Measurements from ENCODE around the gene TMEM237.

The TMEM237 gene

DNA sequence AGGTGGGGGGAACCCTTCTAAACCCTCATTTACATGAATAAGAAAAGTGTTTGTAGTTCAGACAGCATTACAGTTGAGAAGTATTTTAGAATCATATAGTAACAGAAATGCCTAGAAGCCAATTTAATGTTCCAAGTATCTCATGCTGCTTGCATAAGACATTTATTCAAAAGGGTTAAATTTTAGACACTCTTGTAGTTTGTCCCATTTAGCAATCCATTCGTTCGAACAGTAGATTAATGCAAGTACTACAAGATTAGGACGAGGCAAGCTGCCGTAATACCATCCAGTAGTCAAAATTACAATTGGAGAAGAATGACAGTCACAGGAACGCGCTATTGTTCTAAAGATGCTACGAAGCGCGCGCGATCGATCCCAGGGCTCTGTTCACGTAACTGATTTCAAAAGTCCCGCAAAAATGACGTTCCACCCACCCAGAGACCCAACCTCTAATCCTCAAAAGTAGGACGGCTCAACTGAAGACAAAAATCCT lies 1.2 kb downstream of the TMEM237 start:
- no peak for DNase-seq (ENCODE audit: low read depth)

DNA sequence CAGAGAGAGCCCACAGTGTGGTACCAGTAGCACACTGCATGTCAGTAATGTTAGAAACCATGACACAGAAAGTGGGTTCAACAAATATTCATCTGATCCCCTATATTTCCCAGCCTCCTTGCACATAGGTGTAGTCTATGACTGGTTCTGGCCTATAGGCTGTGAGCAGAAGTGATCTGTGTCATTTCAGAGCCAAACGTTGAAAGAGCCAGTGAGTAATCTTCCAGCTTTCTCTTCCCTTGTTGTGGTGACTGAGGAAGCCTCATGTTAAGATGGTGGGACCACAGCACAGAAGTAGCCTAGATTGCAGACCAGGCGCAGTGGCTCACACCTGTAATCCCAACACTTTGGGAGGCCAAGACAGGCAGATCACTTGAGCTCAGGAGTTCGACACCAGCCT lies 4.1 kb downstream of the TMEM237 start:
- no peak for DNase-seq (ENCODE audit: low read depth)

- no peak for DNase-seq (ENCODE audit: low read depth)
Measured at GRCh38 chr2:201638326-201638725, 5.0 kb downstream of the TMEM237 start.

DNA sequence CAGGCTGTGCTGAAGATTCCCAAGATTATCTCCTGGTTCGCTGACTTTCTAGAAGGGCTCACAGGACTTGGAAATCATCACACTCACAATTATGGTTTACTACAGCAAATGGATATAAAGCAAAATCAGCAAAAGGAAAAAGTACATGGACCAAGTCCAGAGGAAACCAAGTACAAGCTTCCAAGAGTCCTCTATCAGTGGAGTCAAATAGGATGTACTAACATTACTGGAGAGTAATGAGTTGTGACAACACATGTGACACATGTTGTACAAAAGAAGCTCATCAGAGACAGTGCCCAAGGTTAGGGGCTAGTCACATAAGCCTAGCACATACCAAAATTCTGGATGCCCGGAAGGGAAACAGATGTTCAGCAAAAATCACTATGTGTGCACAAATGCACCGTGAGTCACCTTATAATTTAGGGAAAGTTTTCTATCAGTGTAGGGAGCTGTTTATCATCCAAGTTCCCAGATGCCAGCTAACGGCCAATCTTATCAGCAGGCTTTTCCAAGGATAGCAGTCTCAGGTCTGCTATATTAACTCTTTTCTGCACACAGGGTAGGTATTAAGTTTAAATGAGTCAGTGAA lies 9.5 kb downstream of the TMEM237 start:
- DNase-seq (ENCODE audit: low read depth), result no peak

DNA sequence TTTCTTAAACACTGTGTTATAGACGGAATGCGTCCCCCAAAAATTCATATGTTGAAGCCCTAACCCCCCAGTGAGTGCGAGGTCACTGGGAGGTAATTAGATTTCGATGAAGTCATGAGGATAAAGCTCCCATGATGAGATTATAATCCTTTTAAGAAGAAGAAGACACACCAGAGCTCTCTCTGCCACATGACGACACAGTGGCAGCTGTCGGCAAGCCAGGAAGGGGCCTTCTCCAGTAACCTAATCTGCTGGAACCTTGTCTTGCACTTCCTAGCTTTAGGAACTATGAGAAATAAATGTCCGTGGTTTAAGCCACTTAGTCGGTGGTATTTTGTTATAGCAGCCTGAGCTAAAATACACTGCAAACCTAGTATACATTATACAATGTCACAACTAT lies 12.3 kb downstream of the TMEM237 start:
- no peak for DNase-seq (ENCODE audit: low read depth)

DNA sequence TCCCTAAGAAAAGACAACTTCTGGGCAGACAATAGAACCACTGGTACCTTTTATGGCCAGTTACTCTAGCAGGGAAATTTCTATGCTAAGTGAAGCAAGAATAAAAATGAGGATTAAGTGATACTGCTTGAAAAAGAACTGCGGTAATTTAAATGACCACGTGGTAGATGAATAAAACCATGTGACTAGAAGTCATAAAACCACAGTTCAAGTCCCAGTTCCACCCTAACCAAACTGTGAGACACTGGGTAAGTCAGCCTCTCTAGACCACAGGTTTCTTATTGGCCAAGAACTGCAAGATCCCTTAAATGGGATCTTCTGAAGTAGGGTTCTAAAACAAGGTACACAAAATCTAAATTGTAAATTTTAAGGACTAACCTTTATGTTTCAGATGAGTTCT lies 12.7 kb downstream of the TMEM237 start:
- DNase-seq (ENCODE audit: low read depth), result no peak

DNA sequence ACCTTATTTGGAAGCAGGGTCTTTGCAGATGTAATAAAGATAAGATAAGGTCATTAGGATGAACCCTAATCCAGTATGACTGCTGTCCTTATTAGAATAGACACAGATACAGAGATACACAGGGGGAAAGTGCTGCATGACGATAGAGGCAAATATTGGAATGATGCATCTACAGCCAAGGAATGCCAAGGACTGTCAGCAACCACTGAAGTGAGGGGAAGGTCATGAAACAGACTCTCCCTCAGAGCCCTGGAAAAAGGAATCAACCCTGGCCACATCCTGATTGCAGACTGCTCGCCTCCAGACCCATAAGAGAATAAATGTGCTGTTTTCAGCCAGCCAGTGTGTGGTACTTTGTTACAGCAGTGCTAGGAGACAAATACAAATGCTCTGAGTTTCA lies 14.8 kb downstream of the TMEM237 start:
- DNase-seq (ENCODE audit: low read depth), result no peak

DNA sequence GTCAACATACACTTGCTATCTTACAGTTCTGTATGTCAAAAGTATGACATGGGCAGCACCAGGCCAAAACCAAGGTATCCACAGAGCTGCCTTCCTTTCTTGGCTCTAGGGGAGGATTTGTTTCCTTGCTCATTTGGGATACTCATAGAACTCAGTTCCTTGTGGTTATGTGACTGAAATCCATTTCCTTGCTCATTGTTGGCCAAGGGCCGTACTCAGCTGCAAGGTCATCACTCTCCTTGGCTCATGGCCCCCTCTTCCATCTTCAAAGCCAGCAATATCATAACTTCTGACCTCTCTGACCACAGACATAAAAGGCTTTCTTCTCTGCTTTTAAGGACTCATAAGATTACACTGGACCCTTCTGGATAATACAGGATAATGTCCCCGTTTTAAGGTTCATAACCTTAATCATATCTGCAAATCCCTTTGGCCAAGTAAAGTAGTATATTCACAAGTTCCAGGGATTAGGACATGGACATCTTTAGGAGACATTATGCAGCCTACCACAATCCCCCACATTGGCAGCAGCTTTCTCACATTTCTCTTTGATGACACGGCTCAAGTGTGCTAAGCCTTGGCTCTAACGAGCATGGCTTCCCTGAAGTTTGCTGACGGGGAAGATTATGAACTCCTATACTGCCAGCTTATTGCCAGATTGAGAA lies 20.9 kb downstream of the TMEM237 start:
- no peak for DNase-seq (ENCODE audit: low read depth)

- DNase-seq (ENCODE audit: low read depth), result no peak
Measured at GRCh38 chr2:201621293-201621999, 21.9 kb downstream of the TMEM237 start.

- DNase-seq (ENCODE audit: low read depth), result no peak
Measured at GRCh38 chr2:201618744-201619662, 24.3 kb downstream of the TMEM237 start.

DNA sequence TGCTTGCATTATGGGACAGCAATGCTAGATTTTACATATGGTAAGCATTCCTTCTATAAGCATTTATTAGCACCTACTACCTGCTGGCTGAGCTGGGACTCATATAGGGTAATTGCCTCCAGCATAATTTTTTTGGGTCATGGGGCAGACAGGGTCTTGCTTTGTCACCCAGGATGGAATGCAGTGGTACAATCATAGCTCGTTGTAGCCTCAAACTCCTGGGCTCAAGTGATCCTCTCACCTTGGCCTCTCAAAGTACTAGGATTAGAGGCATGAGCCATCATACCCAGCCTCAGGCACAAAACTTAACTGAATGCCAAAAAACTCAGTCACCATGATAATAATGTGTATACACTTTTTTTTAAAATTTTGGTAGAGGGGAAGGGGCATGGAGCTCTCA lies 35.3 kb downstream of the TMEM237 start:
- DNase-seq (ENCODE audit: low read depth), result no peak

- no peak for DNase-seq (ENCODE audit: low read depth)
Measured at GRCh38 chr2:201607568-201607967, 35.7 kb downstream of the TMEM237 start.

GRCh38 chr2:201600906-201601305 lies 42.4 kb downstream of the TMEM237 start:
- DNase-seq (ENCODE audit: low read depth), result no peak

DNA sequence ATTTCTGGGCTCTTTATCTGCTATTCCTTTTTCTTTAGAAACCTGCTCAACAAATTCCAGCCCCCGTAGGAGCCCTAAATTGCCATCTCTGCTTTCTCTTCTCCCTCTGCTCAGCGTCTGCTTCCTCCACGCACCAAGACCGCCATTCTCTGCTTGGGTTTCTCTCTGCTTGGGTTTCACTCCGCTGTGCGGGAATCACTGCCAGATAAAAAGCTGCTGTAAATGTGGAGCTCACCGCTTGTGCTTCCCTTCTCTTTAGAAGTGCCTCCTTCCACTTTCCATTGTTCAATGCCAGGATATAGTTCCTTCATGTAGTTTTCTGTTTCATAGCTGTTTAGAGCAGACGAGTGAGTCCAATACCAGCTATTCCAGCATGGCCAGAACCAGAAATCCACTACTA lies 45.9 kb downstream of the TMEM237 start:
- DNase-seq (ENCODE audit: low read depth), result no peak

GRCh38 chr2:201580486-201580885 lies 62.8 kb downstream of the TMEM237 start:
- no peak for DNase-seq (ENCODE audit: low read depth)

DNA sequence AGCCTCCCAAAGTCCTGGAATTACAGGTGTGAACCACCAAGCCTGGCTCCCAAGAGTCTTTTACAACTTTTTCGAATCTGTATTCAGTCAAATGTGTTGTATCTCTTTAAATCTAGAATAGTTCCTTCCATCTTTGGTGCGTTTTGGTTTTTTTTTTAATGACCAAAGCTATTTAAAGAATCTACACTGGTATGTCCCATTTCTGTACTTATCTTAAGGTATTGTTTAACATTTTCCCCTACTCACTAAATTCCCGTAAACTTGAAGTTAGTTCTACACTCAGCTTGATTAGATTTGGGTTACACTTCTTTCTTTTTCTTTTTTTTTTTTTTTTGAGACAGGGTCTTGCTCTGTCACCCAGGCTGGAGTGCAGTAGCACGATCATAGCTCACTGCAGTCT lies 63.8 kb downstream of the TMEM237 start:
- no peak for DNase-seq (ENCODE audit: low read depth)

GRCh38 chr2:201575971-201576370 lies 67.3 kb downstream of the TMEM237 start:
- DNase-seq (ENCODE audit: low read depth), result no peak

- DNase-seq (ENCODE audit: low read depth), result no peak
Measured at GRCh38 chr2:201574766-201575165, 68.5 kb downstream of the TMEM237 start.

DNA sequence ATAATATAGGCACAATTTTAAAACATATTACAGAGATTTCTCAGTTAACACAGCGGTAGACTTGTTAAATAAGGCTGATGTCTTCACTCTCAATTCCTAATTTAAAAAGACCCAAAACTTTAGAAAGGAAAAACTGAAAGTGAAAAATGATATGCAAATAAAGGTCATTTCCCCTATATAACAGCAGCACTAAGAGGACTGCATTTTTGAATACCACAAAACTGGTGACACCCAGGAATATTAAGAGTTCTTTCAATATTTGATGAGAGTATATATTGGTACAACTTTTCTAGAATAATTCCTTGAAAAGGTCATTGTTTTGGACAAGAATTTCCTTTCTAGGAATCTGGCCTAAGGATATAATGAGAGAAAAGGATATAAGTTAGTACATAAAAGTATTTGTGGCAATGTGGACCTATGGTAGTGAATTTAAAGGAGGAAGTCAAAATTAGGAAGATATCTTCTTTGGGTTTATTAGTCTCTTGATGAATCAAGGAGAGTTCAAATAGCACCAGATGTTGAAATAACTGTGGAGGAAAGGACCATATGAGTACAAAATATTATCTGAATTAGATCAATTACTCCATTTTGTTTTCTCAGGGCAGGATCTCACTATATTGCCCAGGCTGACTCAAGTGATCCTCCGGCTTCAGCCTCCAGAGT lies 70.3 kb downstream of the TMEM237 start:
- DNase-seq (ENCODE audit: low read depth), result no peak

All from stimulated activated CD8-positive, alpha-beta memory T cell treated with anti-CD3 and anti-CD28 coated beads, Interleukin-15, amount 100 ng/mL, for 24 hours (primary cell).